Epidermal melanocyte (primary cell): ENCODE measurements around the gene OGFOD3.
A peak's percentile ranks its signal among the peaks of the same experiment; 100 is the strongest.
"Not testable (repeated sequence)": the region's sequence is repeated elsewhere in the genome, so short reads cannot be mapped to it uniquely, and the experiment has no call there.

Experiments
- DNase-seq: peaks from one replicate; pipeline ENCODE4 v3.0.0; 2011; ENCODE audit warnings: low spot score; ENCODE audit not compliant: insufficient read length

The OGFOD3 gene

DNA sequence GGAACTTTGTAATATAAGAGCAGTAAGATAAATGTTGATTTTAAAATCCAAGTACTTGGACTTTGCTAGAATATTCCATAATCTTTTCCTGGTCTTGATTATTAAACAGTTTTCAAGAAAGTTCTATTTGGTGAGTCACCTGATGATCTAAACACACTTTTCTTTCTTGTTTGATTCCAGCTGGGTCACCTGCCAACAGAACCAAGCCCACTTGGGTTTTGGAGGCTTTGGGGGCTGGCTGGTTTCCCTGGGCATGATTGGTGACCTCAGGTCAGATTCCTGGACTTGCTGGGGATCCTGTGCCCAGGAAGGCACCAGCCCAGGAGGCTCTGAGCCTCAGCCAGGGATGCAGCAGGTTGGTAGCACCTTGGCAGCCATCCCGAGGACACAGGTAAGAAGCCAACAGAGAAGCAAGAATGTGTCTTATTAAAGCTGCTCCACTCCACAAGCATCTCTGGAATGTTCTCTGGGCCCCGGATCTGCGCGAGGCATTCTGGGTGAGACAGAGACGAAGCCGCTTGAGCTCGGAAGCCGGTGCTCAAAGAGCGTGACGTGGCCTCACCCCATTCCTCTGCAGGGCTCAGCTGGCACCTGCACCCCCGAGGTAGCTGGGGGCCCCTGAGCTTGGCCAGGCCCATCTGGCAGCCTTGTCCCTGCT lies 62.5 kb downstream of the OGFOD3 start:
- no peak for DNase-seq

DNA sequence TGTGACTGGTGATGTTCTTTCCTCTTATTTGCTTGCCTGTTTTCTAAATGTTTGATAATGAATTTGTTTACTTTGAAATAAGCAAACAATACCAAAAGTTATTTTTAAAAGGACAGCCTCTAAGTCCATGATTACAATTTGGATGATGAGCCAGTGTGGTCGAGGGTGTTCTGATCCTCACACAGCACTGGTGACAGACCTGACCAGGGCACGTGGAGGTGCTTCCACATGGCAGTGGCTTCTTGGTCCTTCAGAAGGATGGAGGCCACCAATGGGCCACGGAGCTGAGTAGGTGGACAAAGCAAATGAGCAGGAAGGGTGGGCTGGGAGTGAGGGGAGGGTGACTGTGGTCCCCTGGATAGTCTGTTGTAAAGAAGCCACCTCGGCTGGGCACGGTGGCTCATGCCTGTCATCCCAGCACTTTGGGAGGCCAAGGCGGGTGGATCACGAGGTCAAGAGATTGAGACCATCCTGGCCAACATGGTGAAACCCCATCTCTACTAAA lies 63.5 kb downstream of the OGFOD3 start:
- no peak for DNase-seq

- DNase-seq, result no peak
Measured at GRCh38 chr17:82353484-82353883, 64.9 kb downstream of the OGFOD3 start.

DNA sequence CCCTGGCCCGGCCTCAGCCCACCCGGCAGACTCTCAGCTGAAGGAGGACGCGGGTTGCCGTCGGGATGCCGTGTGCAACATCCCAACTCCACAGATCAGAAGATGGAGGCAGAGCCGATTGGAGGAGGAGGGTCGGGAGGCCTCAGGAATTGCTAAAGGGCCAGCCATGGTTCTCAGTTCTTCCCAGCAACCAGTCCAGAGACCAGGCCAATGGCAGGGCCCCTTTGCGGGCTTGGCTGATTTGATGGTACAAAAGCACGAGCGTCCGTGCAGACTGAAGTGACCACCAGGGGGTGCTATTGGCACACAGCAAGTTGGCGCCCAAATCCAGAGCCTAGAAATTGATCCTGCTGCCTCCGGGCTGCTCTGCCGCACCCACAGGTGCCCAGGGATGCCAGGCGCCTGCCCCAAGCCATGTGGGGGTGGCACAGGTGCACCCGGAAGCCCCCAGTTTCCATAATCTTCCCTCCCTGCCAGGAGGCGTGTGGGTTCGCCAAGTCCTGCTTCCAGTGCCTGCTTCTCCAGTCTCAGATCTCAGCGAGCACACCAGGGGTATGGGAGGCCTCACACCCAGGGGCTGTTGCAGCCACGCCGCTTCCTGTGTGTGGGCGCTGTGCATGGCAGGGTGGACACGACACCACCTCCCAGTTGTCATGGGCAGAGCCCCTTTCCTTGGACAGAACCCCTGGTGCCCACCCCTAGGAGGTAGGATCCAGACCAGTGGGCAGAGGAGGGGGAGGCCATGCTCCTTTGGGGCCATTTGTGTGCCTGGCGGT lies 66.5 kb downstream of the OGFOD3 start:
- DNase-seq, result peak; percentile 82

GRCh38 chr17:82351254-82351712 lies 67.1 kb downstream of the OGFOD3 start:
- DNase-seq, result no peak

- no peak for DNase-seq
Measured at GRCh38 chr17:82350182-82351030, 68.0 kb downstream of the OGFOD3 start.

DNA sequence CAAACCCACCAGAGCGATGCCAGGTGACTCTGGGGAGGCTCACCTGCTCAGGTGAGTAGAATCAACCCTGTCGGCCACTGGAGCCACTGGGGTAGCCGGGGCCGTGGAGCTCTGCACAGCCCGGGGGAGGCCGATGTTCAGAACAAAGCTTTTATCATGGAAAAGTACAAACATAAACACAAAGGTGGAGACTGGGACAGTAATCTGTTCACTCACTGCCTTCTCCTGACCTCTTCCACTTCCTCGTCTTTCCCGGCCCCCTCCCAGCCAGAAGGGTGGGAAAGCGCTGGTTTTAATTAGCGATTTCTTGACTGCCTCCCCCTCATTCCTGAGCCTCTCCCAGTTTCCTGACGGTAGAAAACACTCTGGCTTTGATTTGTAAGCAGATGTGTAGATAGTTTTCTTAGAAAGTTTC lies 69.1 kb downstream of the OGFOD3 start:
- peak; percentile 55 for DNase-seq

- DNase-seq, result no peak
Measured at GRCh38 chr17:82348866-82349265, 69.5 kb downstream of the OGFOD3 start.

GRCh38 chr17:82348434-82348833 lies 70.0 kb downstream of the OGFOD3 start:
- no peak for DNase-seq

DNA sequence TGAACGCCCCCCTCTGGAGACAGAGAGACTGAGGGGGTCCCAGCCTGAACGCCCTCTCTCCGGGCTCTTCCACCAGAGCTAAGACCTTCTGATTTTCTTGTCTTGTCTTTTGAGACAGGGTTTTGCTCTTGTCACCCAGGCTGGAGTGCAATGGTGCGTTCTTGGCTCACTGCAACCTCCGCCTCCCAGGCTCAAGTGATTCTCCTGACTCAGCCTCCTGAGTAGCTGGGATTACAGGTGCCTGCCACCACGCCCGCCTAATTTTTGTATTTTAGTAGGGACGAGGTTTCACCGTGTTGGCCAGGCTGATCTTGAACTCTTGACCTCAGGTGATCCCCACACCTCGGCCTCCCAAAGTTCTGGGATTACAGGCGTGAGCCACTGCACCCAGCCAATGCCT lies 70.4 kb downstream of the OGFOD3 start:
- DNase-seq, result not testable (repeated sequence)

GRCh38 chr17:82346342-82347300 lies 71.8 kb downstream of the OGFOD3 start:
- DNase-seq, result no peak

DNA sequence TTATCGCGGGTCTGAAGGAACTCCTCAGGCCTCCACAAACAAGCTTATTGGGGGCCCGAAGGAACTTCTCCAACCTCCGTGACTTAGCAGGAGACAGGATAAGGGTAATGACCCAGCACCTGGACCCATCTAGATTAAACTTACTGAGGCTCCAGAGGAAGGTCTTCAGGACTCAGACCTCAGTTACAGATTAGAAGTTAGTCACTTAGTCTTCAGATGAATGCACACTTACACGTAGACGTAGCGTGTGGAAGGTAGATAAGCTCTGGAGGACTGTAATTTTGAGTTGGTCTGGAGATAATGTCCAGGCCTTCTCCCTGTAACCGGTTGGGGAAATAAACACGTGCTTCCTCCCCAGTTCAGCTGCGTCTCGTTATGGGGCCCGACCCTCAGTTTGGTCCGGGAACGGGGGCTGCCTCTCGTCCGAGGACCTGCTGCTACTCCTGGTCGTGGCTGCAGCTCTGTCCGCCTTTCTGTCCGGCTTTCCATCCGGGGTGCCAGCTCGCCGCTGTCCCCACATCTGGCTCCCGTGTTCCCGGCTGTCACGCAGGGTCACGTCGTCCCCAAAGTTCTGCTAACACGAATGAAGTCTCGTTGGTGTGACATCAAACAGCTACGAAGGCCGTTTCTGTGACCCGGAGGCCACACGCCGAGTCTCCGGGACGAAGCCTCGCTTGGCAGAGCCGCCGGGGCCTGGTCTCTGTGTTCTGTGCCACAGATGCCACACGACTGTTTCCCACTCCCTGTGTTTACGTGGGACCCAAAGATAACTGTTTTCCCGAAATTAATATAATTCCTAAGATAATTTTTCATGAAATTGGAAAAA lies 73.0 kb downstream of the OGFOD3 start:
- no peak for DNase-seq

DNA sequence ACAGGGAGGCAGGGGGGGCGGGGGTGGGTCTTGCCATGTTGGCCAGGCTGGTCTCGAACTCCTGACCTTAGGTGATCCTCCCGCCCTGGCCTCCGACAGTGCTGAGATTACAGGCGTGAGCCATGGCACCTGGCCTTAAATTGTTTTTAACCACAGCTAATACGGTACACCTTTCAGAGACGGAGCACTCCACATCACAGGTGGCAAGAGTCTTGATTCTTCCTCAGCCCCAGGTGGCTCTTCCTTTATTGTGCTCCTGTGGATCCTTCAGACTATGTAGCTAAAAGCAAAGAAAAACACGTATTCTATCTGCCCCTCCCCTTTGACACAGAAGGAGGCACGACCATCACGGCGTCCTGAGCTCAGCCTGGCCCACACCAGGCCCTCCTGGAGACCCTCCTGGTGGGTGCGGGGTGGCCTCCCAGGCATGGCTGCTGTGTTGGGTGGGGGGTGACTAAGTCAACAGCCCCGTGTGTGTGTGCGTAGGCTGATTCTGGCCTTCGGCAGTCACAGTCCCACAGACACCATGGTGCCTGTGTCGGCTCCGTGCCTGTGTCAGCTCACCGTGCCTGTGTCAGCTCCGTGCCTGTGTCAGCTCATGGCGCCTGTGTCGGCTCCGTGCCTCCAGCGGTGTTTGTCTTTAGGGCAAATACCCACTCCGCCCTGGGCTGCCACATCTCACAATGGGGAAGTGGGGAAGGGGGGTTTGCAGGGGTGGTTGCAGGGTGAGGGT lies 74.0 kb downstream of the OGFOD3 start:
- no peak for DNase-seq

GRCh38 chr17:82343560-82343959 lies 74.8 kb downstream of the OGFOD3 start:
- no peak for DNase-seq

- no peak for DNase-seq
Measured at GRCh38 chr17:82342361-82343079, 75.9 kb downstream of the OGFOD3 start.

- no peak for DNase-seq
Measured at GRCh38 chr17:82339634-82340580, 78.5 kb downstream of the OGFOD3 start.
